Ascending aorta (tissue), 2 donors: ENCODE measurements around the gene GDF10. TPM values are rescaled to one million over a fixed set of nuclear protein-coding genes. Genes with fewer than 3 reads are reported as not detected.

Source experiments
- DNase-seq, 2 donors: peaks; one replicate each; pipeline ENCODE4 v3.0.0-alpha.2; 2019; ENCODE audit warnings: low spot score in 2 of 2
- H3K27ac ChIP-seq, 2 donors: fragments of 200-600 bp; sonication (generic); one replicate each; pipeline ENCODE4 v1.5.1; 2016 to 2017; ENCODE audit warnings: mild to moderate bottlenecking in 1 of 2
- H3K27me3 ChIP-seq: fragments of 200-600 bp; sonication (generic); one replicate; pipeline ENCODE4 v1.5.1; 2017
- H3K36me3 ChIP-seq, 2 donors: fragments of 200-600 bp; sonication (generic); one replicate each; pipeline ENCODE4 v1.5.1; 2016
- H3K4me1 ChIP-seq, 2 donors: fragments of 200-600 bp; sonication (generic); one replicate each; pipeline ENCODE4 v1.5.1; 2016 to 2017; ENCODE audit warnings: mild to moderate bottlenecking in 1 of 2
- H3K4me3 ChIP-seq, 2 donors: fragments of 200-600 bp; sonication (generic); one replicate each; pipeline ENCODE4 v1.5.1; 2016 to 2017; ENCODE audit warnings: mild to moderate bottlenecking in 1 of 2
- H3K9me3 ChIP-seq, 2 donors: fragments of 200-600 bp; sonication (generic); one replicate each; pipeline ENCODE4 v1.5.1; 2016
- intact Hi-C: fragments of 100-400 bp; cut with DNase I; formaldehyde crosslinking; loops from one replicate; pipeline ENCODE4 v1.15.1; 2023
- total RNA-seq: library from RNA; depleted of rRNA; stranded (reverse); fragments of >200 nt; gene quantifications from one replicate; pipeline ENCODE4 v1.1.0, GENCODE V29; 2016
- TF ChIP-seq, protein P1 (sequence below), 3 experiments: fragments of 200-600 bp in 2 of 3; fragments of 450-650 bp in 1 of 3; sonication (generic) in 2 of 3; IDR thresholded peaks; one replicate each; pipeline ENCODE4 v1.5.1; 2016 to 2019; ENCODE audit warnings: antibody characterized with exemption in 3 of 3, mild to moderate bottlenecking in 1 of 3, moderate library complexity in 1 of 3

GDF10 gene
- total RNA-seq, 1 donor from 2014 or later = 1.2 TPM

DNA sequence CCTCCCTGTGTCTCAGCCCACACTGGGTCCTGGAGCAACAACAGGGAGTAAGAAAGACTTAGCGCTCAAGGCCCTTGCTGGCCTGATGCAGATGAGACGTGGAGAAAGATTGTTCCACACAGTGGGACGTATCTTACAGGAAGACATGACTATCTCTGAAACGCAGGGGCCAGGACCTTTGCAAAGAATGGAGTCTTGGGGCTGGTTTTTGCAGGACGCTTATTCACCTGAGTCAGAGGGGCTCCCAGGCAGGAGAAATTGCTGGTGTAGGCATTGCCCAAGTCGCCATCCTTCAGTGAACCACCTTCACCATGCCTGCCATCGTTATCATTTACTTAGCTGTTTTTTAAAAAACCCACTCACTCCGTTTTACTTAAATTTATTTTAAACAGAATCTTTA is 11.8 kb upstream of the GDF10 start:
- TF ChIP-seq, protein P1, sequence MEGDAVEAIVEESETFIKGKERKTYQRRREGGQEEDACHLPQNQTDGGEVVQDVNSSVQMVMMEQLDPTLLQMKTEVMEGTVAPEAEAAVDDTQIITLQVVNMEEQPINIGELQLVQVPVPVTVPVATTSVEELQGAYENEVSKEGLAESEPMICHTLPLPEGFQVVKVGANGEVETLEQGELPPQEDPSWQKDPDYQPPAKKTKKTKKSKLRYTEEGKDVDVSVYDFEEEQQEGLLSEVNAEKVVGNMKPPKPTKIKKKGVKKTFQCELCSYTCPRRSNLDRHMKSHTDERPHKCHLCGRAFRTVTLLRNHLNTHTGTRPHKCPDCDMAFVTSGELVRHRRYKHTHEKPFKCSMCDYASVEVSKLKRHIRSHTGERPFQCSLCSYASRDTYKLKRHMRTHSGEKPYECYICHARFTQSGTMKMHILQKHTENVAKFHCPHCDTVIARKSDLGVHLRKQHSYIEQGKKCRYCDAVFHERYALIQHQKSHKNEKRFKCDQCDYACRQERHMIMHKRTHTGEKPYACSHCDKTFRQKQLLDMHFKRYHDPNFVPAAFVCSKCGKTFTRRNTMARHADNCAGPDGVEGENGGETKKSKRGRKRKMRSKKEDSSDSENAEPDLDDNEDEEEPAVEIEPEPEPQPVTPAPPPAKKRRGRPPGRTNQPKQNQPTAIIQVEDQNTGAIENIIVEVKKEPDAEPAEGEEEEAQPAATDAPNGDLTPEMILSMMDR (IDR thresholded peaks at IDR 0.05) = no peak
- Histone ChIP-seq H3K4me3 (no peak overlapping the region), H3K4me1 (peaks cover 0 to 8% of the 10 kb centered on the region in 2 donors), H3K27me3 (no peaks in the 10 kb centered on the region), H3K9me3 (no peaks in the 10 kb centered on the region), H3K27ac (no peak overlapping the region), H3K36me3 (no peaks in the 10 kb centered on the region)
- intact Hi-C loops = no loop called here
- peak in 1 of 2 donors; percentile 16 for DNase-seq

DNA sequence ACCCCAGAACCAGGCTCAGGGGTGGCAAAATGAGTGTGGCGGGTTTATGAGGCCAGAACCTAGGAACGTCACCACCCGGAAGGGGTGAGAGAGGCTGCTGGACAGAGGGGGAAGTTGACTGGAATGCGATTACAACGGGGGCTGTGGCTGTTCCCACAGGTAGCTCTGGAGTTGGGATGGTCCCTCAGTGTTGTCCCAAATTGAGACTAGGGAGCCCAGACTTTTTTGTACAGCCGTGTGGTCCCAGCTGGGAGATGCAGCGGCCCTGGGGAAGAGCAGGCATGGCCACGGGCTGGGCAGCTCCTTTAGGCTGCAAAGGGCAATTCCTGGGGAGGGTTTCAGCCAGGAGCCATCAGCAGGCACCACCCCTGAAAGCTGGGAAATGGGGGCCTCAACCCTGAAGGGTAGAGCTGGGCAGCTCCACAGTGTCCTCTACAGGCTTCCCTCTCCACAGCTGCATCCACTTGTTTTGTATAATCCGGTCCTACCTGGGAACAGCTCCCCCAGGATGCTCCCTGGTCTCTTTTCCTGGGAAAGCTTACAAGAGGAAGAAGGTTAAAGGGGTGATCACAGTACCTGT is 11.0 kb upstream of the GDF10 start:
- intact Hi-C loops = no loop called here

DNA sequence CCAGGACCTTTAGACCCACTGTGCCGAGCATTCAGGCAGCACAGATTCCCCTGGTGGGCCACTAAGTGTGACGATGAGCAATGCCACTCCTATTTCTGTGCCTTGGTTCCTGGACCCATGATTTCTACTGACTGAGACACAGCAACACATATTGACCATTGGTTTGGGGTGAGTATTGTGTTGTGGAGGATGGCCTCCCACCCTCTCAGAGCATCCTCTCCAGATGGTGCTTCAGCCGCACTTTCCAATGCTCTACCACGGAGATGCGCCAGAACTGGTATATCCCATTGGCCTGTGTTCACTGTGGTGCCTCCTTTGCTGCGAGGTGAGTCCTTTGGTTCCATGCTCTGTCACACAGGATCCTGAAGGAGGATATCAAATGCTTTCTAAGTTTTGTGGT is 10.1 kb upstream of the GDF10 start:
- H3K27me3 ChIP-seq = no peaks in the 10 kb centered on the region
- no peaks in the 10 kb centered on the region for H3K9me3 ChIP-seq
- no peak for DNase-seq
- H3K4me3 ChIP-seq = no peak overlapping the region
- H3K27ac ChIP-seq = no peak overlapping the region
- intact Hi-C loops = no loop called here
- TF ChIP-seq, protein P1 (IDR thresholded peaks at IDR 0.05) = no peak
- H3K36me3 ChIP-seq = no peaks in the 10 kb centered on the region
- peaks cover 0 to 8% of the 10 kb centered on the region in 2 donors for H3K4me1 ChIP-seq

More for the DNA sequence above, 11.0 kb upstream of the GDF10 start:
- Histone ChIP-seq H3K9me3 (no peaks in the 10 kb centered on the region), H3K4me1 (peaks cover 0 to 8% of the 10 kb centered on the region in 2 donors), H3K27me3 (no peaks in the 10 kb centered on the region), H3K36me3 (no peaks in the 10 kb centered on the region), H3K4me3 (no peak overlapping the region), H3K27ac (no peak overlapping the region)
- TF ChIP-seq, protein P1 (IDR thresholded peaks at IDR 0.05) = no peak
- peak in 1 of 2 donors; percentile 34 for DNase-seq

DNA sequence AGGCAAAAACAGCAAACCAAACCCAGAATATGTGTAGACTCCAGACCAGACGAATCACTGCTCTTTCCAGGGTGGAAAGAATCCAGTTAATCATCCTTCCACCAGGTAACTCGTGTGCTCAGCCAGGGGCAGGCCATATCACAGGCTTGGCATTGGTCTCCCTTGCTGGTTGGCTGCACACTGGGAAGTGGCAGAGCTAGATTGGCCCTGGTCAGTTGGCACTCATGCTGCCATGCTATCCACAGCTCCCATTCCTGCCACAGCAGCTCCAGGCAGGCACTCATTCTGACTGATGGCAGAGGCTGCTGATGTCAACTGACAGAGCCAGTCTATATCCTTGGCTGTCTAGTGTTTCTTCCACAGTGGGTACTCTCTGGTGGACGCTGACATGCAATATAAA is 9.7 kb upstream of the GDF10 start:
- H3K9me3 ChIP-seq = no peaks in the 10 kb centered on the region
- H3K27me3 ChIP-seq = no peaks in the 10 kb centered on the region
- TF ChIP-seq, protein P1 (IDR thresholded peaks at IDR 0.05) = no peak
- peak in 1 of 2 donors; percentile 24 for DNase-seq
- H3K27ac ChIP-seq = no peak overlapping the region
- no peak overlapping the region for H3K4me3 ChIP-seq
- peaks cover 0 to 8% of the 10 kb centered on the region in 2 donors for H3K4me1 ChIP-seq
- intact Hi-C loops = no loop called here
- H3K36me3 ChIP-seq = no peaks in the 10 kb centered on the region

DNA sequence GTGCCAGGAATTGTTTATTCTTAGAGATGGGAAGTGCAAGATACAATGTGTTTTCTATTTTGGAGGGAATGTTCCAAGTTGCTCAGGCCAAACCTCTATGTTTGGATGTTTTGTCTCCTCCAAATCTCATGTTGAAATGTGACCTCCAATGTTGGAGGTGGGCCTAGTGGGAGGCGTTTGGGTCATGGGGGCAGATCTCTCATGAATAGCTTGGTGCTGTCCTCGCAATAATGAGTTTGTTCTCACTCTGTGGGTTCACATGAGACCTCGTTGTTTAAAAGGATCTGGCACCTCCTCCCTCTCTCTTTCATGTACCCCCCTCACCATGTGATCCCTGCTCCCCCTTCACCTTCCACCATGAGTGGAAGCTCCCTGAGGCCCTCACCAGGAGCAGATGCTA is 8.3 kb upstream of the GDF10 start:
- no peak for DNase-seq
- no peak overlapping the region for H3K4me3 ChIP-seq
- no peak overlapping the region for H3K27ac ChIP-seq
- H3K9me3 ChIP-seq = no peaks in the 10 kb centered on the region
- H3K4me1 ChIP-seq = peaks cover 0 to 13% of the 10 kb centered on the region in 2 donors
- H3K36me3 ChIP-seq = no peaks in the 10 kb centered on the region
- no peaks in the 10 kb centered on the region for H3K27me3 ChIP-seq
- intact Hi-C loops = no loop called here
- TF ChIP-seq, protein P1 (IDR thresholded peaks at IDR 0.05) = no peak

DNA sequence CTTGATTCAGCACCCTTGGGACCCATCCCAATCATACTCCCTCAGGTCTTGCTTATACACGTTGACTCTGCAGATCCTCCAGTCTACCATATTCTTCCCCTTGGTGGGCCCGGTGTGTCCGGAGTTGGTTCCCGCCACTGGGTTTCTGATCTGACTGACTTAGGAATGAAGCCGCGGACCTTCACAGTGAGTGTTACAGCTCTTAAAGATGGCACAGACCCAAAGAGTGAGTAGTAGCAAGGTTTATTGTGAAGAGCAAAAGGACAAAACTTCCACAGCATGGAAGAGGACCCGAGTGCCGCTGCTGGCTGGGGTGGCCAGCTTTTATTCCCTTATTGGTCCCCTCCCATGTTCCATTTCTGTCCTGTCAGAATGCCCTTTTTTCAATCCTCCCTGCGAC is 5.9 kb upstream of the GDF10 start:
- Histone ChIP-seq H3K9me3 (no peaks in the 10 kb centered on the region), H3K27ac (no peak overlapping the region), H3K27me3 (no peaks in the 10 kb centered on the region), H3K4me3 (no peak overlapping the region), H3K36me3 (no peaks in the 10 kb centered on the region), H3K4me1 (peaks cover 0 to 11% of the 10 kb centered on the region in 2 donors)
- intact Hi-C loops = no loop called here
- peak in 1 of 2 donors; percentile 43 for DNase-seq
- TF ChIP-seq, protein P1 (IDR thresholded peaks at IDR 0.05) = no peak
